ENCODE measurements around the gene UNK. TPM values are rescaled to one million over a fixed set of nuclear protein-coding genes. Genes with fewer than 3 reads are reported as not detected.

UNK gene
- total and polyA plus RNA-seq, 9 of the 15 experiments (the other 6 are each of a cell fraction or from before 2014, with no cell fraction given) = 12.8 to 38.6 (median 24.8) TPM

- TF ChIP-seq ZHX1 (conservative IDR thresholded peaks at IDR 0.05; ENCODE audit: low read length) (no peak), FUS (optimal IDR thresholded peaks at IDR 0.05; ENCODE audit: low read depth, low read length) (peak; percentile 7), RBM17 (IDR thresholded peaks at IDR 0.05; ENCODE audit: borderline replicate concordance, low read depth, low read length) (no peak), TFE3 (CRISPR knock-in tag; IDR thresholded peaks at IDR 0.05) (no peak; the same call in 1 of the 2 replicates), ZNF444 (CRISPR knock-in tag; IDR thresholded peaks at IDR 0.05) (peak; percentile 69), SRF (CRISPR knock-in tag; IDR thresholded peaks at IDR 0.05) (peak in 1 of 2 experiments; percentile 63; a peak in 2 of 4 replicates), SNAPC5 (CRISPR knock-in tag; IDR thresholded peaks at IDR 0.05) (no peak), SIN3B (IDR thresholded peaks at IDR 0.05; ENCODE audit: low read depth) (peak; percentile 40; the same call in 1 of the 2 replicates), ZNF311 (CRISPR knock-in tag; IDR thresholded peaks at IDR 0.05) (no peak), ZNF717 (CRISPR knock-in tag; IDR thresholded peaks at IDR 0.05) (peak; percentile 28), TARDBP (IDR thresholded peaks at IDR 0.05) (no peak), HDAC3 (IDR thresholded peaks at IDR 0.05; ENCODE audit: borderline replicate concordance, partially characterized antibody) (peak; percentile 10), SNIP1 (IDR thresholded peaks at IDR 0.05; ENCODE audit: low read depth) (no peak), TEAD4 (IDR thresholded peaks at IDR 0.05; ENCODE audit: low read length) (peak; percentile 55; the same call in 1 of the 2 replicates), TEAD4 (CRISPR knock-in tag; IDR thresholded peaks at IDR 0.05; ENCODE audit: borderline replicate concordance) (no peak)
- TF ChIP-seq, protein P1, sequence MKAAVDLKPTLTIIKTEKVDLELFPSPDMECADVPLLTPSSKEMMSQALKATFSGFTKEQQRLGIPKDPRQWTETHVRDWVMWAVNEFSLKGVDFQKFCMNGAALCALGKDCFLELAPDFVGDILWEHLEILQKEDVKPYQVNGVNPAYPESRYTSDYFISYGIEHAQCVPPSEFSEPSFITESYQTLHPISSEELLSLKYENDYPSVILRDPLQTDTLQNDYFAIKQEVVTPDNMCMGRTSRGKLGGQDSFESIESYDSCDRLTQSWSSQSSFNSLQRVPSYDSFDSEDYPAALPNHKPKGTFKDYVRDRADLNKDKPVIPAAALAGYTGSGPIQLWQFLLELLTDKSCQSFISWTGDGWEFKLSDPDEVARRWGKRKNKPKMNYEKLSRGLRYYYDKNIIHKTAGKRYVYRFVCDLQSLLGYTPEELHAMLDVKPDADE (conservative IDR thresholded peaks at IDR 0.05; ENCODE audit: control insufficient read depth, low read depth, low read length) = no peak; the same call in 1 of the 2 replicates
- TF ChIP-seq, protein P2, sequence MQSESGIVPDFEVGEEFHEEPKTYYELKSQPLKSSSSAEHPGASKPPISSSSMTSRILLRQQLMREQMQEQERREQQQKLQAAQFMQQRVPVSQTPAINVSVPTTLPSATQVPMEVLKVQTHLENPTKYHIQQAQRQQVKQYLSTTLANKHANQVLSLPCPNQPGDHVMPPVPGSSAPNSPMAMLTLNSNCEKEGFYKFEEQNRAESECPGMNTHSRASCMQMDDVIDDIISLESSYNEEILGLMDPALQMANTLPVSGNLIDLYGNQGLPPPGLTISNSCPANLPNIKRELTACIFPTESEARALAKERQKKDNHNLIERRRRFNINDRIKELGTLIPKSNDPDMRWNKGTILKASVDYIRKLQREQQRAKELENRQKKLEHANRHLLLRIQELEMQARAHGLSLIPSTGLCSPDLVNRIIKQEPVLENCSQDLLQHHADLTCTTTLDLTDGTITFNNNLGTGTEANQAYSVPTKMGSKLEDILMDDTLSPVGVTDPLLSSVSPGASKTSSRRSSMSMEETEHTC (IDR thresholded peaks at IDR 0.05) = no peak
- TF ChIP-seq, protein P3, sequence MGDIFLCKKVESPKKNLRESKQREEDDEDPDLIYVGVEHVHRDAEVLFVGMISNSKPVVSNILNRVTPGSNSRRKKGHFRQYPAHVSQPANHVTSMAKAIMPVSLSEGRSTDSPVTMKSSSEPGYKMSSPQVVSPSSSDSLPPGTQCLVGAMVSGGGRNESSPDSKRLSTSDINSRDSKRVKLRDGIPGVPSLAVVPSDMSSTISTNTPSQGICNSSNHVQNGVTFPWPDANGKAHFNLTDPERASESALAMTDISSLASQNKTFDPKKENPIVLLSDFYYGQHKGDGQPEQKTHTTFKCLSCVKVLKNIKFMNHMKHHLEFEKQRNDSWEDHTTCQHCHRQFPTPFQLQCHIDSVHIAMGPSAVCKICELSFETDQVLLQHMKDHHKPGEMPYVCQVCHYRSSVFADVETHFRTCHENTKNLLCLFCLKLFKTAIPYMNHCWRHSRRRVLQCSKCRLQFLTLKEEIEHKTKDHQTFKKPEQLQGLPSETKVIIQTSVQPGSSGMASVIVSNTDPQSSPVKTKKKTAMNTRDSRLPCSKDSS (IDR thresholded peaks at IDR 0.05; ENCODE audit: low read depth, partially characterized antibody) = no peak
These were observed 8.0 kb upstream of the UNK start (continued) for GRCh38 chr17:75776386-75777295.
